CD8-positive, alpha-beta memory T cell (primary cell): ENCODE results near the gene GNAI2. TPM values are rescaled to one million over a fixed set of nuclear protein-coding genes. Genes with fewer than 3 reads are reported as not detected.
A peak's percentile ranks its signal among the peaks of the same experiment; 100 is the strongest.

Experiments used
- CTCF ChIA-PET: fragments of 350-600 bp; sonication (Branson Sonifier 250); formaldehyde crosslinking; loops from one replicate; lab custom pipeline; 2021; ENCODE audit warnings: antibody characterized with exemption; lab: Charles Lee
- POLR2A ChIA-PET: fragments of 350-600 bp; sonication (Branson Sonifier 250); formaldehyde crosslinking; loops from one replicate; lab custom pipeline; 2021; ENCODE audit warnings: antibody characterized with exemption; lab: Charles Lee
- DNase-seq, 5 donors: peaks; one replicate each; pipeline versions ENCODE4 v3.0.0 to v3.0.0-alpha.2; 2020 to 2022; ENCODE audit warnings: mixed read lengths in 1 of 5
- H3K27ac ChIP-seq: one replicate; pipeline ENCODE4 v1.7.0; 2013; ENCODE audit warnings: low read depth, mild to moderate bottlenecking, low read length, moderate library complexity
- H3K27me3 ChIP-seq: 2 replicates; pipeline ENCODE4 v1.7.0; 2013; ENCODE audit warnings: low read length, mild to moderate bottlenecking; ENCODE audit not compliant: insufficient read depth, poor library complexity, severe bottlenecking
- H3K36me3 ChIP-seq: 2 replicates; pipeline ENCODE4 v1.7.0; 2013; ENCODE audit warnings: mild to moderate bottlenecking, low read length, moderate library complexity; ENCODE audit not compliant: insufficient read depth
- H3K4me1 ChIP-seq: 2 replicates; pipeline ENCODE4 v1.7.0; 2013; ENCODE audit warnings: mild to moderate bottlenecking, low read length, moderate library complexity; ENCODE audit not compliant: insufficient read depth
- H3K4me3 ChIP-seq: 2 replicates; pipeline ENCODE4 v1.7.0; 2013; ENCODE audit warnings: mild to moderate bottlenecking, low read length
- H3K9me3 ChIP-seq: 2 replicates; pipeline ENCODE4 v1.7.0; 2013; ENCODE audit warnings: mild to moderate bottlenecking, low read length
- H3K27ac Mint-ChIP-seq, 8 donors: one replicate each; pipeline ENCODE4 v1.8.0; 2020 to 2021; ENCODE audit warnings: mixed read lengths in 8 of 8, mild to moderate bottlenecking in 6 of 8, inconsistent platforms in 3 of 8, moderate library complexity in 3 of 8
- H3K27me3 Mint-ChIP-seq, 2 donors: one replicate each; pipeline ENCODE4 v1.8.0; 2020 to 2021; ENCODE audit warnings: mixed read lengths in 2 of 2, mild to moderate bottlenecking in 1 of 2, moderate library complexity in 1 of 2
- H3K36me3 Mint-ChIP-seq, 3 donors: one replicate each; pipeline ENCODE4 v1.8.0; 2020 to 2021; ENCODE audit warnings: mixed read lengths in 3 of 3, inconsistent platforms in 1 of 3, mild to moderate bottlenecking in 1 of 3
- H3K4me1 Mint-ChIP-seq, 3 donors: one replicate each; pipeline ENCODE4 v1.8.0; 2020 to 2021; ENCODE audit warnings: mixed read lengths in 3 of 3, inconsistent platforms in 1 of 3, mild to moderate bottlenecking in 1 of 3
- H3K4me3 Mint-ChIP-seq, 7 donors: one replicate each; pipeline ENCODE4 v1.8.0; 2020 to 2021; ENCODE audit warnings: mixed read lengths in 7 of 7, mild to moderate bottlenecking in 6 of 7, moderate library complexity in 4 of 7, inconsistent platforms in 2 of 7
- H3K9me3 Mint-ChIP-seq, 5 donors: one replicate each; pipeline ENCODE4 v1.8.0; 2020 to 2022; ENCODE audit warnings: mixed read lengths in 5 of 5, mild to moderate bottlenecking in 3 of 5, moderate library complexity in 2 of 5, inconsistent platforms in 1 of 5
- polyA plus RNA-seq: library from polyadenylated mRNA; unstranded; fragments of 300-500 nt; fragmentation: Illumina TruSeq; gene quantifications from one replicate; pipeline ENCODE4 v1.2.3, GENCODE V29; 2021
- total RNA-seq, 2 experiments: library from RNA; stranded (reverse); gene quantifications; one replicate each; pipeline ENCODE4 v1.2.3, GENCODE V29; 2021

The GNAI2 gene
- total and polyA plus RNA-seq, 3 experiments from 2014 or later: 259 to 665 (median 265) TPM

DNA sequence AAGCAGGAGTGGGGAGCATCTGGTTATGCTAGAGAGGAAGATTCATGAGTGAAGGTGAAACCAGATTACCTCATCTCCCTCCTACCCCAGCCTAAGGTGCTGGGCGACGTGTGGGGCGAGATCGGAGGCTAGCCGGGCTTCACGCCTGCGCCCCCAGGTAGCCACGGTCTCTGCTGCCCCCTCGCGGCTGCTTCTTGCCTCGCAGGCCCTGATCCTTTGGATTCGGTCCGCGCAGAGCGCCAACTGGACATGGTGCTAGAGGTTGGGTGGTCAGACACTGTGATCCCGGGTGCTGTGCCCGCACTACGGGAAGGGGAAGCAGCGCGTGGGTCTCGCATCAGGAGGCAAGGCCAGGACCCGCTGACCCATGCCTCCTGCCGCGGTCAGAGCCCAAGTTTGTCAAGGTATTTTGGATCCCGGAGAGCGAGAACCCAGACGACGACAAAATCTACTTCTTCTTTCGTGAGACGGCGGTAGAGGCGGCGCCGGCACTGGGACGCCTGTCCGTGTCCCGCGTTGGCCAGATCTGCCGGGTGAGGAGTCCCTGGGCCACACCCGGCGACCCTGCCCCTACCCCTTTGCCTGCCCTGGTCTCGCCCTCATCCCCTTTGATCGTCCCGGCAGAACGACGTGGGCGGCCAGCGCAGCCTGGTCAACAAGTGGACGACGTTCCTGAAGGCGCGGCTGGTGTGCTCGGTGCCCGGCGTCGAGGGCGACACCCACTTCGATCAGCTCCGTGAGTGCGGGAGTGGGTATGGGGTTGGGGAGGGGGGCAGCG, 37.1 kb downstream of the GNAI2 start:
- POLR2A ChIA-PET: no interaction called here
- Mint-ChIP-seq H3K4me3 (peak overlapping the region in 6 of 7 donors; percentile 45 to 77 (median 72)), H3K36me3 (no peaks in the 10 kb centered on the region), H3K27ac (peak overlapping the region in 7 of 8 donors; percentile 10 to 85 (median 63)), H3K27me3 (peaks cover 27 to 35% of the 10 kb centered on the region in 2 donors), H3K4me1 (peaks cover 23 to 32% (median 24%) of the 10 kb centered on the region in 3 donors), H3K9me3 (no peaks in the 10 kb centered on the region)
- H3K4me3 ChIP-seq: peak overlapping the region; percentile 51
- no peak overlapping the region for H3K27ac ChIP-seq
- peaks cover 28% of the 10 kb centered on the region for H3K27me3 ChIP-seq
- peak; percentile 73 to 87 (median 83) for DNase-seq
- no peaks in the 10 kb centered on the region for H3K9me3 ChIP-seq
- CTCF ChIA-PET: interaction anchor here (1.0 to 7.2 kb wide), 5 partner anchors 16 to 84 kb away, joined by 3 to 86 read pairs (median 16); no protein-coding TSS in a partner anchor
- no peaks in the 10 kb centered on the region for H3K36me3 ChIP-seq
- H3K4me1 ChIP-seq: peaks cover 28% of the 10 kb centered on the region

DNA sequence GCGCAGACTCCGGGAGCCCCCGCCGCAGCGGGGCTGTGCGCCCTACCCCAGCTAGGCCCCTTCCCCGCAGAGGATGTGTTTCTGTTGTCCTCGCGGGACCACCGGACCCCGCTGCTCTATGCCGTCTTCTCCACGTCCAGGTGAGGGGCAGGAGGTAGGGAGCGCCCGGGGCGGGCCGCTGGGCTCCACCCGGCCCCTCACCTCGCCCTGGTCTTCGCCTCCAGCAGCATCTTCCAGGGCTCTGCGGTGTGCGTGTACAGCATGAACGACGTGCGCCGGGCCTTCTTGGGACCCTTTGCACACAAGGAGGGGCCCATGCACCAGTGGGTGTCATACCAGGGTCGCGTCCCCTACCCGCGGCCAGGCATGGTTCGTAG, 37.7 kb downstream of the GNAI2 start:
- no peaks in the 10 kb centered on the region for H3K36me3 ChIP-seq
- H3K4me3 ChIP-seq: no peak overlapping the region
- H3K27ac ChIP-seq: no peak overlapping the region
- Mint-ChIP-seq H3K27ac (no peak overlapping the region), H3K4me1 (peaks cover 23 to 32% (median 24%) of the 10 kb centered on the region in 3 donors), H3K36me3 (no peaks in the 10 kb centered on the region), H3K9me3 (no peaks in the 10 kb centered on the region), H3K4me3 (peak overlapping the region in 2 of 7 donors; percentile 62 to 67), H3K27me3 (peaks cover 27 to 35% of the 10 kb centered on the region in 2 donors)
- no peaks in the 10 kb centered on the region for H3K9me3 ChIP-seq
- peaks cover 28% of the 10 kb centered on the region for H3K4me1 ChIP-seq
- no peak for DNase-seq
- H3K27me3 ChIP-seq: peaks cover 28% of the 10 kb centered on the region
- ChIA-PET POLR2A (no interaction called here), CTCF (interaction anchor here (1.0 to 7.2 kb wide), 2 partner anchors 17 to 79 kb away, joined by 3 to 86 read pairs; no protein-coding TSS in a partner anchor)

DNA sequence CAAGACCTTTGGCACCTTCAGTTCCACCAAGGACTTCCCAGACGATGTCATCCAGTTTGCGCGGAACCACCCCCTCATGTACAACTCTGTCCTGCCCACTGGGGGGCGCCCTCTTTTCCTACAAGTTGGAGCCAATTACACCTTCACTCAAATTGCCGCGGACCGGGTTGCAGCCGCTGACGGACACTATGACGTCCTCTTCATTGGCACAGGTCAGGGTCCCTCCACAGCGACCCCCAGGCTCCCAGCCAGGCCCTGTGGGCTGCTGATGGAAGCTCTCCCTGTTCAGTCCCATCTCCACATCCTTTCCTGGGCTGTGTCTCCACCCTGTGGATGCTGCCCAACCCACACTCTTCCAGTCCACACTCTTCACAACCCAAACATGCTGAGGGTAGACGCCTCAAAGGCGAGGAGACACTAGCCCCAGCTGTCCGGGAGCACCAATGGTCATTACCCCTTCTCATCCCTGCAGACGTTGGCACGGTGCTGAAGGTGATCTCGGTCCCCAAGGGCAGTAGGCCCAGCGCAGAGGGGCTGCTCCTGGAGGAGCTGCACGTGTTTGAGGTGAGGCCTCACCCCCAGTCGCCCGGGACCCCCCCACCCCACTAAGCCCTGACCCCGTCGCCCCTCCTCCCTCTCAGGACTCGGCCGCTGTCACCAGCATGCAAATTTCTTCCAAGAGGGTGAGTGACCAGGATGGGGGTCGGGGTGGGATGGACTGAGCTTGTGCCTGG, 38.5 kb downstream of the GNAI2 start:
- peaks cover 28% of the 10 kb centered on the region for H3K27me3 ChIP-seq
- H3K4me1 ChIP-seq: peaks cover 28% of the 10 kb centered on the region
- ChIA-PET POLR2A (no interaction called here), CTCF (interaction anchor here (0.7 to 7.2 kb wide), 14 partner anchors 10 to 80 kb away, joined by 3 to 86 read pairs (median 4); partner anchors contain the start of genes HYAL3 and NAA80)
- no peaks in the 10 kb centered on the region for H3K36me3 ChIP-seq
- no peak overlapping the region for H3K4me3 ChIP-seq
- Mint-ChIP-seq H3K9me3 (no peaks in the 10 kb centered on the region), H3K4me1 (peaks cover 23 to 32% (median 24%) of the 10 kb centered on the region in 3 donors), H3K27ac (peak overlapping the region in 6 of 8 donors; percentile 38 to 82 (median 78)), H3K27me3 (peaks cover 28 to 34% of the 10 kb centered on the region in 2 donors), H3K36me3 (no peaks in the 10 kb centered on the region), H3K4me3 (peak overlapping the region; percentile 15 to 67 (median 54))
- H3K9me3 ChIP-seq: no peaks in the 10 kb centered on the region
- H3K27ac ChIP-seq: no peak overlapping the region
- DNase-seq: peak; percentile 55 to 81 (median 65)

DNA sequence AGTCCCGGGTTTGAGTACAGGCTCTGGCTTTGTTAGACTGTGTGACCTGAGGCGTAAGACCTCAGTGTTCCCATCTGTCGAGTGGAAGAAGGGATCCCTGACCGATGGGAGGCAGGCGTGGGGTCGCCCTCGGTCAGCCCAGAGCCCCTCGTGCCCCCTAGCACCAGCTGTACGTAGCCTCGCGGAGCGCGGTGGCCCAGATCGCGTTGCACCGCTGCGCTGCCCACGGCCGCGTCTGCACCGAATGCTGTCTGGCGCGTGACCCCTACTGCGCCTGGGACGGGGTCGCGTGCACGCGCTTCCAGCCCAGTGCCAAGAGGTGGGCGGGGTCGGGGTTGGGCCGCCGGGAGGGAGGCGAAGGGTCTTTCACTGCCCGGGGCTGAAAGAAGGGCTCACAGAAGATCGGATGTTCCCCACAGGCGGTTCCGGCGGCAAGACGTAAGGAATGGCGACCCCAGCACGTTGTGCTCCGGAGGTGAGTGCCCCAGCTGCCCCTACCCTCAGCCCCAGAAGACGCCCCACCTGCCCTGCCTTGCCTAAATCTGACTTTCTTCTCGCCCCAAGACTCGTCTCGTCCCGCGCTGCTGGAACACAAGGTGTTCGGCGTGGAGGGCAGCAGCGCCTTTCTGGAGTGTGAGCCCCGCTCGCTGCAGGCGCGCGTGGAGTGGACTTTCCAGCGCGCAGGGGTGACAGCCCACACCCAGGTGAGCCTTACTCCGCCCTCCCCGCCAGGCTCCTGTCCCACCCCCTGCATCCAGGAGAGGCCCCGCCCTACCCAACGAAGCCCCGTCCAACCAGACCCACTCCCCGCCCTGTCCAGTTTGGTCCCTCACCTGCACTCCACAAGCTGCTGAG, 39.4 kb downstream of the GNAI2 start:
- Mint-ChIP-seq H3K4me3 (peak overlapping the region in 6 of 7 donors; percentile 31 to 72 (median 62)), H3K9me3 (no peaks in the 10 kb centered on the region), H3K36me3 (no peaks in the 10 kb centered on the region), H3K27me3 (peaks cover 28 to 34% of the 10 kb centered on the region in 2 donors), H3K4me1 (peaks cover 23 to 32% (median 24%) of the 10 kb centered on the region in 3 donors), H3K27ac (peak overlapping the region in 1 of 8 donors; percentile 34)
- Histone ChIP-seq H3K36me3 (no peaks in the 10 kb centered on the region), H3K27ac (no peak overlapping the region), H3K9me3 (no peaks in the 10 kb centered on the region), H3K4me3 (no peak overlapping the region), H3K4me1 (peaks cover 28% of the 10 kb centered on the region), H3K27me3 (peaks cover 28% of the 10 kb centered on the region)
- no peak for DNase-seq
- ChIA-PET CTCF (interaction anchor here (0.7 to 7.2 kb wide), 15 partner anchors 9 to 81 kb away, joined by 3 to 86 read pairs (median 4); partner anchors contain the start of genes HYAL3 and NAA80), POLR2A (no interaction called here)

DNA sequence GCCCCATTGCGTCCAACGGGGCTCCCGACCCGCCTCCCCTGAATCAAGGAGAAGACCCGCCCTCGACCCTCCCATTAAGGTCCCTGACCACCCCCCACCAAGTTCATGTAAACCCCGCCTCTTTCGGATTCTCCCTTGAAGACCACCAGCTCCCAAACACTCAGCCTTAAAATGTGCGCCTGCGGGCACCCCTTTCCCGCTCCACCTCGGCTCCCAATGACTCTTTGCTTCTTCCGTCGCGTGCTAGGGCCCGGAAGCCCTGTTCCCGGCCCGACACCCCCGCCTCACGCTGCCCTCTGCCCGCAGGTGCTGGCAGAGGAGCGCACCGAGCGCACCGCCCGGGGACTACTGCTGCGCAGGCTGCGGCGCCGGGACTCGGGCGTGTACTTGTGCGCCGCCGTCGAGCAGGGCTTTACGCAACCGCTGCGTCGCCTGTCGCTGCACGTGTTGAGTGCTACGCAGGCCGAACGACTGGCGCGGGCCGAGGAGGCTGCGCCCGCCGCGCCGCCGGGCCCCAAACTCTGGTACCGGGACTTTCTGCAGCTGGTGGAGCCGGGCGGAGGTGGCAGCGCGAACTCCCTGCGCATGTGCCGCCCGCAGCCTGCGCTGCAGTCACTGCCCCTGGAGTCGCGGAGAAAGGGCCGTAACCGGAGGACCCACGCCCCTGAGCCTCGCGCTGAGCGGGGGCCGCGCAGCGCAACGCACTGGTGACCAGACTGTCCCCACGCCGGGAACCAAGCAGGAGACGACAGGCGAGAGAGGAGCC, 40.2 kb downstream of the GNAI2 start:
- POLR2A ChIA-PET: no interaction called here
- no peaks in the 10 kb centered on the region for H3K36me3 Mint-ChIP-seq
- peak overlapping the region in 4 of 7 donors; percentile 12 to 72 (median 51) for H3K4me3 Mint-ChIP-seq
- Histone ChIP-seq H3K27me3 (peaks cover 28% of the 10 kb centered on the region), H3K4me3 (no peak overlapping the region), H3K36me3 (no peaks in the 10 kb centered on the region), H3K9me3 (no peaks in the 10 kb centered on the region), H3K4me1 (peaks cover 28% of the 10 kb centered on the region), H3K27ac (no peak overlapping the region)
- DNase-seq: no peak
- CTCF ChIA-PET: interaction anchor here (0.9 to 7.2 kb wide), 8 partner anchors 10 to 95 kb away, joined by 3 to 86 read pairs (median 3); no protein-coding TSS in a partner anchor
- peaks cover 28 to 34% of the 10 kb centered on the region in 2 donors for H3K27me3 Mint-ChIP-seq
- H3K9me3 Mint-ChIP-seq: no peaks in the 10 kb centered on the region
- peaks cover 23 to 32% (median 24%) of the 10 kb centered on the region in 3 donors for H3K4me1 Mint-ChIP-seq
- H3K27ac Mint-ChIP-seq: peak overlapping the region in 1 of 8 donors; percentile 34

DNA sequence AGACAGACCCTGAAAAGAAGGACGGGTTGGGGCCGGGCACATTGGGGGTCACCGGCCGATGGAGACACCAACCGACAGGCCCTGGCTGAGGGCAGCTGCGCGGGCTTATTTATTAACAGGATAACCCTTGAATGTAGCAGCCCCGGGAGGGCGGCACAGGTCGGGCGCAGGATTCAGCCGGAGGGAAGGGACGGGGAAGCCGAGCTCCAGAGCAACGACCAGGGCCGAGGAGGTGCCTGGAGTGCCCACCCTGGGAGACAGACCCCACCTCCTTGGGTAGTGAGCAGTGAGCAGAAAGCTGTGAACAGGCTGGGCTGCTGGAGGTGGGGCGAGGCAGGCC, 40.7 kb downstream of the GNAI2 start:
- H3K27me3 Mint-ChIP-seq: peaks cover 28 to 34% of the 10 kb centered on the region in 2 donors
- no peak overlapping the region for H3K4me3 ChIP-seq
- no peaks in the 10 kb centered on the region for H3K36me3 ChIP-seq
- H3K27ac Mint-ChIP-seq: no peak overlapping the region
- peaks cover 20 to 32% (median 24%) of the 10 kb centered on the region in 3 donors for H3K4me1 Mint-ChIP-seq
- no peaks in the 10 kb centered on the region for H3K9me3 Mint-ChIP-seq
- DNase-seq: no peak
- H3K27me3 ChIP-seq: peaks cover 28% of the 10 kb centered on the region
- H3K4me3 Mint-ChIP-seq: no peak overlapping the region
- CTCF ChIA-PET: interaction anchor here (1.0 to 7.2 kb wide), 5 partner anchors 13 to 96 kb away, joined by 3 to 86 read pairs (median 3); no protein-coding TSS in a partner anchor
- H3K27ac ChIP-seq: no peak overlapping the region
- POLR2A ChIA-PET: no interaction called here
- peaks cover 28% of the 10 kb centered on the region for H3K4me1 ChIP-seq
- H3K36me3 Mint-ChIP-seq: no peaks in the 10 kb centered on the region
- H3K9me3 ChIP-seq: no peaks in the 10 kb centered on the region
